ENCODE results near the gene PLXNA4.

The PLXNA4 gene

GRCh38 chr7:132531562-132531961 lies 44.7 kb downstream of the PLXNA4 start:
- no peak for DNase-seq

DNA sequence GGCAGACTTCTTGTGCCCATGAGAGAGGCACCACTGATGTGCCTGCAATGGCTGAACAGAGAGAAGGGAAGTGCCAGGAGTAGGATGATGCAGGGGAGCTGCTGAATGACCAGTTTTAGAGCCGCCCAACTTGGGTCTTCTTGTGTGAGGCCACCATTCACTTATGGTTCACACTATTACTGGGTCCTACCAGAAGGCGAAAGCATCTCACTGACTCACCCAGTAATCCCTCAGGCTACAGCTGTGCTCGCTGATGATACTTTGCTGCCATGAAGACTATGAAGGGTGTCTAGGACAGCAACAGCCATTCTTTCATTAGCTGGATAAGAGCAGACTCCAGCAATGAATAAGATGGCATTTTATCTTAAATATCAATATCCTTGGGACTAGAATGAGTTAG lies 47.6 kb downstream of the PLXNA4 start:
- no peak for DNase-seq

DNA sequence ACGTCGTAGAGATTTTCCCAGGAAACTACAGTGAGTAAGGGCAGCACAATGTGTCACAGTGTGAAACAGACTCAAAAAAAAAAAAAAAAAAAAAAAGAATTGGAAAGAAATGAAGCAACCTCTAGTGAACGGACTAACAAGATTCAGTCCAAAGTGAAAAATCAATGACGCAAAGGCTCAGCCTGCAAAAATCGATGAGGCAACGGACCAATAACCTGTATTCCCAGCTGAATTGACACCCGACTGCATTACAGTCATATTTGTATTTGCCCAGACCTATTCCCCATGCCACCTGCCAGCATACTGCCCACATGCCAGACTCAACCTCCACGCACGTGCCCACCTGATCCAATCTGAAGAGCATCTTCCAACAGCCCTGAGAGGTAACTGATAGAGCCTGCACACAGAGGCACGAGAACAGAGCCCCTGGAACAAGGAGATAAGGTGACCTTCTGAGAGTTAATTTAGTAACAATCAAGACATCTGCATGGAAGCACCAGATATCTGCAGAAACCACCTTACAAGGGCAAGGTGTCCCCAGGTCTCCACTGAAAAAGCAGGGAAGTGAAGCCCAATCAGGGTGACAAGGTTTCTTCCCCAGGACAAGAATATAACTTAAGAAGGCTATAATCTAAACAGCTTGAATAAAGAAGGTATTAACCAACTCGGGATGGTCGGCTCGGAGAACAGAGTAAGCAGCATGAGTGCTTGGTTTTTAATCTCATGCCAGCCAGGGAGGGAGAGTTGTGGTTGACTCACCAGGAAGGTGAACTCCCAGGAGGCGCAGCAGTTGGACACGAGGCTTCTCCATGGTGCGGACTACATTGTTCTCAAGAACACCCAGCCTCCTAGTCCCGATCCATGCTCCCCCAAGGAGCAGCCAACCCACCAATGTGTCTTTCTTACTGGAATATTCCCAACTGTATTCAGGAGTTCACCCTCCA lies 48.5 kb downstream of the PLXNA4 start:
- DNase-seq = no peak

DNA sequence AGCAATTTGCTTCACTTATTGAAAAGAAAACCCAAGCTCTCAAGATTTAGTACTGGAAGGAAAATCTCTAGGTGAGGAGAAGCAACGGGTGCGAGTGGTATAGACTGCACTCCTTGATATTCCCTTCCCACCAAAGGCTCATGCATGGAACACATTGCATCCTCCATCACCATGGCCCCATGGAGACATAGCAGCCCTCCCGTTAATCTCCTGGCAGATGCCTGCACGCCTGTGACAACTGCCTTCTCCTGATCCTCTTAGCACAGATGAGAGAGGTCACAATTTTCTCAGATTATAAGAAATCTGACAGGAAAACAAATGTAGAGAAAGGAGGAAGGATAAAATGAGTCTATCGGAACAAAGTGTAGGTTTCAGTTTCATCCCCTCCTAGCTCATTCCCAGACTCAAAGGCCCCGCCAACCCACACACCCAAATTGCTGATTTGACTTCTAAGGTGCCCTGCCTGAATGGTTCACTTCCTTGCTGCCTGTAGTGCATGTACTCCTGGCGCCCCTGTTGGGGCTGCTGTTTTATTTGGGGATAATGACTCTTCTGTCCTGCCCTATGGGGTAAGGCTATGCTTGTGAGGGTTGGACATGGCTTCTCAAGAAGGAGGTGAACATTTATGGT lies 50.0 kb downstream of the PLXNA4 start:
- DNase-seq = no peak

- no peak for DNase-seq
Measured at GRCh38 chr7:132521423-132521822, 54.8 kb downstream of the PLXNA4 start.

DNA sequence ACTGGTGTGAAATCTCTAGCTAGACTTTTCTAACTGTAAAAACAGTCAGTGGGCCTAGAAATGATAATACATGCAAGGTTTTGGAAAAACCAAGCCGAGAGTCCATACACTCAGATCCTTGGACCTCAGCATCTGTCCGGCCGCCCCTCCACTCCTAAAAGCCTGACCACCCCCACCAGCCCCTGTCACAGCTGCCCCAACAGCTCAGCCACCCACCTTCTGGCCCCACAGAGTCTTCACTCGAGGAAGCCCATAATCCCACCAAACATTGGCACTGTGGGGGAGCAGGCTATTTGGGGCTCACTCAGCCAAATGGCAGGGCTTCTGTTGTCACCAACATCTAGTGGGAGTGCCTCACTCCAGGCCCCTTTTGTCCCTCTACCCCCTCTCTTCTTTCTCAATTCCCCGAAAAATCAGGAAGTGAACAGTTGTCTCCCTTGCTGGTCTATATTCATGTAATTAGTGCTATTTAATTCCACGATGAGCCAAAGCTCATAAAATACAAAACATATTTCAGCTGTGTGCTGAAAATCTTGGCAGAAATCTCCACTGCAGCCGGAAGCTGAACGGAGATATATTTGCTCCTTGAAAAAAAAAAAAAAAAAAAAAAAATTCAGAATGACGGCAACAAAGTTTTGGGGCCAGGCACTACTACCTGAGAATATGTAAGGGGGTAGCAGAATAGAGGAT lies 55.5 kb downstream of the PLXNA4 start:
- no peak for DNase-seq

DNA sequence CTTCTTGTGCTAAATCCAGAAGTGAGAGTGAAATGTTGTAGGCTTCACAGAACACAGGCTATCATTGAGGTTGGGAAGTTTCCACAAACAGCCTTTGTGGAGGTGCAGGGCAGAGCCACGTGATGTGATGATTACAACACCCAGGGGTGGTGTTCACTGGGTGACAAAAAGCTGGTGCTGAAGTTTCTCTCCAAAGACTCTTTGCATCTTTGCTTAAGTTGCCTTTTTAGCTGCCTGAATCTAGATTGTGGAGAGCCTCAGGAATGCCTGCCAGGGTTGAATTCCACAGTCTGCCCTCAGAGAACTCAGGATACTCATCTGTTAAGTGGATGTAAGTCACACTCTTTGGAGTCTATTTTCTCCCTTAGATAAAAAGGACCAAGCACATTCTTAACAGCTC lies 56.3 kb downstream of the PLXNA4 start:
- no peak for DNase-seq

- DNase-seq = no peak
Measured at GRCh38 chr7:132518839-132519173, 57.5 kb downstream of the PLXNA4 start.

- DNase-seq = no peak
Measured at GRCh38 chr7:132518102-132518838, 58.0 kb downstream of the PLXNA4 start.

GRCh38 chr7:132516042-132516840 lies 60.0 kb downstream of the PLXNA4 start:
- DNase-seq = no peak

- no peak for DNase-seq
Measured at GRCh38 chr7:132515181-132515580, 61.1 kb downstream of the PLXNA4 start.

DNA sequence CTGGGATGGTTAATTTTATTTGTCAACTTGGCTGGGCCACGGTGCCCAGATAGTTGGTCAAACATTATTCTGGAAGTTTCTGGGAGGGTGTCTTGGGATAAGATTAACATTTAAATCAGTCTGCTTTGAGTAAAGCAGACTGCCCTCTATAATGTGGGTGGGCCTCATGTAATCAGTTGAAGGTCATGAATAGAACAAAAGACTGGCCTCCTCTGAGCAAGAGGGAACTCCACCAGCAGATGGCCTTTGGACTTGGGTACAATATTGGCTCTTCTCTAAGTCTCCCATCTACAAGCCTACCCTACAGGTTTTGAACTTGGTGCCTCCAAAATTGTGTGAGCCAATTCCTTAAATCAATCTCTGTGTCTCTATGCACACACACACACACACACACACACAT lies 61.8 kb downstream of the PLXNA4 start:
- no peak for DNase-seq

GRCh38 chr7:132511921-132512320 lies 64.3 kb downstream of the PLXNA4 start:
- no peak for DNase-seq

GRCh38 chr7:132511387-132511786 lies 64.9 kb downstream of the PLXNA4 start:
- no peak for DNase-seq

- no peak for DNase-seq
Measured at GRCh38 chr7:132509643-132510042, 66.6 kb downstream of the PLXNA4 start.

DNA sequence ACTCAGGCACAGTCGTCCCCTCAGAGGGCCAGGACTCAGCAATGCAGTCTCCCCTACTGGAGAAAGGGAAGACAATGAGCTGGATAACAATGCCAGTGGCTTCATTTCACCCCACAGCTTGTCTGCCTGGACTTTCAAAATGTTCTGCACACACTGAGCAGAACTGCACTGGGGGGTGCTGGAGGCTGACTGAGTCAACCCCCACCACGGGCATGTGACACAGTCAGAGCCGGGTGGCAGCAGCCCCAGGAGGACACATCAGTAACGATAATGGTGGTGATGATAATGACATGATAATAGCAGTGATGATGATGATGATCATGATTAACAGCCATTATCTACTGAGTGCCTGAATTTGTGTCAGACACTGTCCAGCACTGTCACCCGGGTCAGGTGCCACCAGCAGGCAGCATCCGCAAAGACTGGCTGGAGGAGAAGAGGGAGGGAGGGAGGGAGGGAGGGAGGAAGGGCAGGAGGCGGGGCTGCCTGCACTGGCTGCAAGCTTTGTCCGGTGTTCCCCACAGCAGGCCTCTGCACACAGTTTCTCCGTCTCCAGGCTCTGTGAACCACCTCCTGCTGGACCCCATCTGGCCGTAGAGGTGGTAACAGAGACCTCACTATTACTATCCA lies 67.4 kb downstream of the PLXNA4 start:
- no peak for DNase-seq

DNA sequence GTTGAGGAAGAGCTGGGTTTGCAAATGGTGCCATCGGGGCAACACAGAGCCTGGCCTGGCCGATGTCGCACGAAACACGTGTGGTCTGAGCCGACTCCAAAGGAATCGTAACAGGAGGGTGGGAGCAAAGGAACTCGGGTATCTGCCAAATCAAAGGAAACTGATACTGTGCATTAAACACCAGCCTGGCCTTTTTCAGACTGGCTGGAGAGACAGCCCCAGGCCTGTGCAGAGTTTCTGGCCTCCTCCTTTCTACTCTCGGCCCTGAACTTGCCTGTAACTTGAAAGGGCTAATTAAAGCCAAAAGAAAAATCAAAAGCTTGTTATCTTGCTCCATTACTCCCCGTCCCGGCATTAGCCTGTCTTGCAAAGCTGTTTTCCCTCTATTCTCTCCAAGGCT lies 71.4 kb downstream of the PLXNA4 start:
- DNase-seq = no peak

DNA sequence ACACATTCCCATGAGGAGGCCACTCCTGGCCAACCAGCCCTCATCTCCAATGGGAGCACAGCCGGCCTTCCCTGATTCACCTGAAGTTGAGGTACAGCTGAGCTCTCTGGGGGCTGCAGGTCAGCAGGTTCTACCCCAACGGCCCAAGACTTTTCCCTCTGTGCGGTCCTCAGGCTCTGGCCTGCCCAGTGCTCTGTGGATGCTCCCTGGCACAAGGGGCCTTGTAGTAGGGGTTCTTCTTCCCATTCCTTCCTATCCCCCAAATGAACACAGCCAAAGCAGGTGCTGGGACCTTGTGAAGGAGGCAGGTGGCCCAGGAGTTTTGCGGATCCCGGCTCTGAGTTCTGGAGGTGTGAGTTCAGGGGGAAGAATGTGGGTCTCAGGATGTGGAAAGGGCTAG lies 72.2 kb downstream of the PLXNA4 start:
- no peak for DNase-seq

- no peak for DNase-seq
Measured at GRCh38 chr7:132503415-132503814, 72.9 kb downstream of the PLXNA4 start.

GRCh38 chr7:132501956-132502355 lies 74.3 kb downstream of the PLXNA4 start:
- DNase-seq = no peak

- no peak for DNase-seq
Measured at GRCh38 chr7:132500727-132501440, 75.4 kb downstream of the PLXNA4 start.
